Neural crest cell (in vitro differentiated cells): Measurements from ENCODE around the gene COMTD1. TPM values are rescaled to one million over a fixed set of nuclear protein-coding genes. Genes with fewer than 3 reads are reported as not detected.

Experiments
- DNase-seq: peaks from one replicate; pipeline ENCODE4 v3.0.0; 2021; ENCODE audit warnings: low read depth, mixed read lengths, low spot score
- H3K27ac Mint-ChIP-seq: one replicate; pipeline ENCODE4 v1.8.0; 2021; ENCODE audit warnings: mild to moderate bottlenecking, mixed read lengths; ENCODE audit not compliant: unreplicated experiment
- H3K27me3 Mint-ChIP-seq: 2 replicates; pipeline ENCODE4 v1.8.0; 2021; ENCODE audit warnings: low read depth, mild to moderate bottlenecking, mixed read lengths
- H3K36me3 Mint-ChIP-seq: 2 replicates; pipeline ENCODE4 v1.8.0; 2021; ENCODE audit warnings: low read depth, mild to moderate bottlenecking, mixed read lengths
- H3K4me1 Mint-ChIP-seq: 2 replicates; pipeline ENCODE4 v1.8.0; 2021; ENCODE audit warnings: mixed read lengths
- H3K4me3 Mint-ChIP-seq: one replicate; pipeline ENCODE4 v1.8.0; 2021; ENCODE audit warnings: mild to moderate bottlenecking, mixed read lengths
- H3K9me3 Mint-ChIP-seq: 2 replicates; pipeline ENCODE4 v1.8.0; 2021; ENCODE audit warnings: mixed read lengths
- total RNA-seq: library from RNA; stranded (reverse); gene quantifications from 2 replicates; pipeline ENCODE4 v1.2.1, GENCODE V29; 2021
- TF ChIP-seq, protein P1 (sequence below): fragments of 200-600 bp; sonication (generic); conservative IDR thresholded peaks from 2 replicates; pipeline ENCODE4 v1.5.0; 2021; ENCODE audit warnings: antibody characterized with exemption, mild to moderate bottlenecking

The COMTD1 gene
- total RNA-seq, 1 donor from 2014 or later = 4.7 TPM

DNA sequence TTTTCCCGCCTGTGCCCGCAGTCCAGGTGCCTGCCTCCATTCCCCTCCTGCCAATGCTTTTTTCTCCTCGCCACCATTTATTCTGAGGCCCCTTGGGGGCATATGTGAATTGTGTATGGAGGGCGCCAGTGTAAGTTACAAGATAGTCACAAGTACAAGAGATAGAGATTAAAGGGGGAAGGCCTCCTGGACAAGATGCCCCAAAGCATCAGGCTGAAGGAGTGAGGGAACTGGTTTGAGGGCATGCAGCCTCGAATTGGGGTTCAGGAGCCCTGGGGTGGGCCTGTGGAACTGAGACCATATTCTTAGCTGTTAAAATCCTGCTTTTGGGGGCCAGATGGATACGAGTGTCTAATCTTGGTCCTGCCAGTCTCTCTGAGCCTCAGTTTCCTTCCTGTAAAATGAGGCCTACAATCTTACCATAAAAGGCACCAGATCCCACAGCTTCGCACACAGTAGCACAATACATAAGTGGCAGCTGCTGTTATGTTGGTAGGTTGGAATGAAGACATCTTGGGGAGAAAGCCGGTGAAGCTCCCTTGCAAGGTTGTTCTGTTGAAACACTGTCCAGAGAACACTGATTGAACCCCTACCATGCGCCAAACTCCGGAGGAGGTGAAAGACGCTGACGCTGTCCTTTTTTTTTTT, 545 bp upstream of the COMTD1 start:
- no peak overlapping the region for H3K27ac Mint-ChIP-seq
- H3K36me3 Mint-ChIP-seq = peaks cover 10% of the 10 kb centered on the region
- peaks cover 9% of the 10 kb centered on the region for H3K4me1 Mint-ChIP-seq
- no peaks in the 10 kb centered on the region for H3K9me3 Mint-ChIP-seq
- no peaks in the 10 kb centered on the region for H3K27me3 Mint-ChIP-seq
- H3K4me3 Mint-ChIP-seq = peak overlapping the region; percentile 71
- TF ChIP-seq, protein P1, sequence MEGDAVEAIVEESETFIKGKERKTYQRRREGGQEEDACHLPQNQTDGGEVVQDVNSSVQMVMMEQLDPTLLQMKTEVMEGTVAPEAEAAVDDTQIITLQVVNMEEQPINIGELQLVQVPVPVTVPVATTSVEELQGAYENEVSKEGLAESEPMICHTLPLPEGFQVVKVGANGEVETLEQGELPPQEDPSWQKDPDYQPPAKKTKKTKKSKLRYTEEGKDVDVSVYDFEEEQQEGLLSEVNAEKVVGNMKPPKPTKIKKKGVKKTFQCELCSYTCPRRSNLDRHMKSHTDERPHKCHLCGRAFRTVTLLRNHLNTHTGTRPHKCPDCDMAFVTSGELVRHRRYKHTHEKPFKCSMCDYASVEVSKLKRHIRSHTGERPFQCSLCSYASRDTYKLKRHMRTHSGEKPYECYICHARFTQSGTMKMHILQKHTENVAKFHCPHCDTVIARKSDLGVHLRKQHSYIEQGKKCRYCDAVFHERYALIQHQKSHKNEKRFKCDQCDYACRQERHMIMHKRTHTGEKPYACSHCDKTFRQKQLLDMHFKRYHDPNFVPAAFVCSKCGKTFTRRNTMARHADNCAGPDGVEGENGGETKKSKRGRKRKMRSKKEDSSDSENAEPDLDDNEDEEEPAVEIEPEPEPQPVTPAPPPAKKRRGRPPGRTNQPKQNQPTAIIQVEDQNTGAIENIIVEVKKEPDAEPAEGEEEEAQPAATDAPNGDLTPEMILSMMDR = no peak
- DNase-seq = no peak

DNA sequence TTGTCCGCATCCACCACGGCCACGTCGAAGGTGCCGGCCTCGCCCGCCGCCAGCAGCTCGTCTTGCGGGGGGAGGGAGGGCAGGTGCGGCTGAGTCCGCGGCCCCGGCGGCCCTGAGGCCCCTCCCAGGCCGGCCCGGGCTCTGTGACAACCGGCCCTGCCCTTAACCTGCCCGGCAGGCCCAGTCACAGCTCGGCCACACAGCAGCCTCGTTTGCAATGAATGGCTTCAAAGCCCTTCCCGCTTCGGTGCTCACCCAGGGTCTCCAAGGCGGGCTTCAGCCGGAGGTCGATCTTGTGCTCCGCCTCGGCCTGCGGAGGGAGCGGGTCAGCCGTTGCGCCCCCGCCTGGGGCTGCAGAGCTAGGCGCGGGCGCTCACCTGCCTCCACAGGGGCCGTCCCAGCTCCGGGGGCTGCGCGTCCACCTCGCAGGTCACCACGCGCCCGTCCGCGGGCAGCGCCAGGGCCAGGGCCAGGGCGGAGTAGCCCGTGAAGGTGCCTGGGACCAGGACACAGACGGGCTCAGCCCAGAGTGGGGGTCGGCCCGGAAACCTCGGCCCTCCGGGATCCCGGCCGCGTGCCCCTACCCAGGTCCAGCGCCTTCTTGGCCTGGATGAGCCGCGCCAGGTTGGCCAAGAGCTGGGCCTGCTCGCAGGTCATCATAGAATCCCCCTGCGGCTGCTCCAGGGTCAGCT, 928 bp downstream of the COMTD1 start:
- Mint-ChIP-seq H3K27ac (no peak overlapping the region), H3K9me3 (no peaks in the 10 kb centered on the region), H3K36me3 (peaks cover 15% of the 10 kb centered on the region), H3K4me1 (peaks cover 14% of the 10 kb centered on the region), H3K4me3 (peak overlapping the region; percentile 78), H3K27me3 (no peaks in the 10 kb centered on the region)
- TF ChIP-seq, protein P1 = peak; percentile 15
- DNase-seq = peak; percentile 31

DNA sequence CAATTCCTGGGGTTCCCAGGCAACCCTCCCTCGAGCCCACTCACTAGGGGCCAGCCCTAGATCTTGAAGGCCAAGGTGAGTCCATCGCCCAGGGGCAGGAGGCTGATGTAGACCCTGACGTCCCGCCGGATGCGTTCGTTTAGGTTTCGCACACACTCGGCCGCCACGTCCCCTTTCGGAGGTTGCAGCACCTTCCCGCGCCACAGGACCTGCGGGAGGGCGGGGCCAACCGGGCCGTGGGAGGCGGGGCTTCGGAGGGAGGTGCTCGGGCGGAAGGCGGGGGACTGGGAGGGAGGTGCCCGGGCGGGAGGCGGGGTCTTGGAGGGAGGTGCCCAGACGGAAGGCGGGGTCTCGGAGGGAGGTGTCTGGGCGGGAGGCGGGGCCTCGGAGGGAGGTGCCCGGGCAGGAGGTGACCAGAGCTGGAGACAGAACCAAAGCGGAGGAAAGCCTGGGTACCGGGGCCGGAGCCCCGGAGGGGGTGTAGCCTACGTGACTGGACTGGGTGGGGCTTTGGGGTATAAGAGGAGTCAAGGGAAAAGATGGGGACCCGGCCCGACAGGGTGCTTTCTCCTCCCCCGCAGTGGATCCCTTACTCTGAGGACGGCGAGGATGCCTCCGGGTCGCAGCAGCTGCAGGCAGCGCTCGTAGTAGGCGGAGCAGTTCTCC, 1.6 kb downstream of the COMTD1 start:
- Mint-ChIP-seq H3K27me3 (no peaks in the 10 kb centered on the region), H3K4me1 (peaks cover 14% of the 10 kb centered on the region), H3K36me3 (peaks cover 15% of the 10 kb centered on the region), H3K27ac (no peak overlapping the region), H3K9me3 (no peaks in the 10 kb centered on the region), H3K4me3 (peak overlapping the region; percentile 78)
- DNase-seq = peak; percentile 76
- TF ChIP-seq, protein P1 = no peak

DNA sequence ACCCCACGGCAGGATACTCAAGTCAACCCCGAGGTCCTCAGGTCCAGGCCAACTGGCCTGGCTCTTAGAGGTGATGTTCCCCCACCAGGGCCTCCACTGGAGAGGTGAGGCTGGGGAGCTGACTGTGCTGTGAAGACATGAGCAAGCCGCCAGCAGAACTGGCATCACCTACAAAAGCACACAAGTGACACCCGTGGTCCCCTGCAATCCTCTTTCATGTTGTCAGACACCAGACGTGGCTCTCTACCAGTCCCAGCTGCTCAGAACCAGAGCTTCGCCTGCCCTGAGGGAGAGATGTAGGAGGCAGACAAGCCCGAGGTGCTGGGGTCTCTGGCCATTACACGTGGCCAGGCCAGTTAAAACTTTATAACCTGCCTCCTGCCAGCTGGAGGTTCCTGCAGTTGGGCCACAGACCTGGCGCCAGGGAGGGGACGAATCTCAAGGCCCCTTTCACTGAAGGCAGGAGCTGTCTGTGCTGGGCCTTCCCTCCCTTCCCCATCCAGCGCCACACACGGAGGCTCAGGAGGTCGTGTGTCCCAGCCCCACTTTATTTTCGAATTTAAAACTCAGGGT, 2.2 kb downstream of the COMTD1 start:
- Mint-ChIP-seq H3K4me1 (peaks cover 16% of the 10 kb centered on the region), H3K9me3 (no peaks in the 10 kb centered on the region), H3K36me3 (peaks cover 15% of the 10 kb centered on the region), H3K27ac (peak overlapping the region; percentile 19), H3K4me3 (peak overlapping the region; percentile 78), H3K27me3 (no peaks in the 10 kb centered on the region)
- DNase-seq = no peak
- TF ChIP-seq, protein P1 = no peak

DNA sequence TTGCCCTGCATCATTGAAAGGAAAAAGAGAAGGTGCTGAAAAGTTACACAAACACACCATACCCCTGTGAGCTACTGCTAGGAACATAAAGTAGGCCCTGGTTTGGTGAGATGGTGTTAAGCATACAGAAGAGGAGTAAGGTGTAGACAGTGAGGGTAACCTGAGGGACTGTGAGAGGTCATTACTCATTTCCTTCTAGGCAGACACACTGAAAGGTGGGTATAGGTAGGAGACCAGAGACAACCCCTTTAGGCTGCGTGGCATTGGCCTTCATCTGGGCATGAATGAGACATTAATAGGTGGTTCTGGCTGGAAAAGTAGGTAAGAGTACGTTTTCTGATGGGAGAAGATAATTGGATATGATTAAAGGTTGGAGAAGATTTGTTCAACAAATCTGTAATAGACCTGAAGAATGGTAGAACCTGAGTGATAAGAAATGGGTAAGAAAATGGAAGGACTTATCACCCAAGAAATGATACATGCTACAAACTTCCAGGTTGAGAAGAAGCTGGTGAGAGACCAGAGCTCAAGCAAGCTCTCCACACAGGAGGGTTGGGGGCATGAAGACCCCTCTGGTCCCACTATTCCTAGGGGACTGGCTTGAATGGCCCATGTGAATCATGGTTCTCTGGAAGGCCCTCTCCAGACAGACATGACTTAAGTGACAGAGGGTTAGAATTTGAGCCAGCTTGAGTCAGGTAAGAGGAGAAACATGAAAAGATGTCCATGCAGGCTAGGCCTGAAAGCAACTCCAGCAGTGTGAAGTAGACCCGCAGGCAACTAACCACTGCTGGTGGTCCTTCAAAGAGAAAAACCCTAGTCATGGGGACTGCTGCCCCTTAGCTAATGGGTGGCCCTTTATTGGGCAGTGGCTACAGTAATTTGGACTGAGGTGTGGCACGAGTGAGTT, 3.8 kb downstream of the COMTD1 start:
- Mint-ChIP-seq H3K9me3 (no peaks in the 10 kb centered on the region), H3K36me3 (peaks cover 15% of the 10 kb centered on the region), H3K4me3 (peak overlapping the region; percentile 71), H3K4me1 (peaks cover 18% of the 10 kb centered on the region), H3K27me3 (no peaks in the 10 kb centered on the region), H3K27ac (no peak overlapping the region)
- TF ChIP-seq, protein P1 = no peak
- no peak for DNase-seq
